T-helper 2 cell treated with Interferon-gamma antibody and Interleukin-4, amounts not matched to agents 5 μg/mL and 100 μg/mL, for 36 hours (primary cell): Measurements from ENCODE around the gene IARS2.
A peak's percentile ranks its signal among the peaks of the same experiment; 100 is the strongest.

Experiments used
- DNase-seq: peaks from one replicate; pipeline ENCODE4 v3.0.0; 2021; ENCODE audit warnings: low spot score
- H3K27ac Mint-ChIP-seq: one replicate; pipeline ENCODE4 v1.8.0; 2021; ENCODE audit warnings: mild to moderate bottlenecking, mixed read lengths
- H3K27me3 Mint-ChIP-seq: one replicate; pipeline ENCODE4 v1.8.0; 2021; ENCODE audit warnings: low read depth, mixed read lengths
- H3K36me3 Mint-ChIP-seq: one replicate; pipeline ENCODE4 v1.8.0; 2021; ENCODE audit warnings: low read depth, mixed read lengths
- H3K4me1 Mint-ChIP-seq: one replicate; pipeline ENCODE4 v1.8.0; 2021; ENCODE audit warnings: low read depth, mixed read lengths
- H3K4me3 Mint-ChIP-seq: one replicate; pipeline ENCODE4 v1.8.0; 2022; ENCODE audit warnings: mild to moderate bottlenecking, moderate library complexity, mixed read lengths
- H3K9me3 Mint-ChIP-seq: one replicate; pipeline ENCODE4 v1.8.0; 2021; ENCODE audit warnings: mixed read lengths

The IARS2 gene

GRCh38 chr1:220094016-220094911 is at the start of gene IARS2:
Gene IARS2, plus strand, starts transcription at chr1:220094132. Its CDS starts 85 bp downstream, at chr1:220094217.
- peak; percentile 85 for DNase-seq
- Mint-ChIP-seq H3K4me3 (peak within 1 kb of the TSS; percentile 54), H3K9me3 (no peaks in the 10 kb centered on the region), H3K4me1 (peaks cover 16% of the 10 kb centered on the region), H3K36me3 (peaks cover 23% of the 10 kb centered on the region), H3K27ac (peak within 1 kb of the TSS; percentile 49), H3K27me3 (peaks cover 2% of the 10 kb centered on the region)

- no peak for DNase-seq
- no peaks in the 10 kb centered on the region for H3K27me3 Mint-ChIP-seq
- peak overlapping the region; percentile 98 for H3K27ac Mint-ChIP-seq
- H3K36me3 Mint-ChIP-seq, result peaks cover 10% of the 10 kb centered on the region
- H3K4me1 Mint-ChIP-seq, result peaks cover 27% of the 10 kb centered on the region
- peak overlapping the region; percentile 100 for H3K4me3 Mint-ChIP-seq
- no peaks in the 10 kb centered on the region for H3K9me3 Mint-ChIP-seq
These were observed 49.1 kb upstream of the IARS2 start for GRCh38 chr1:220044678-220045355.

- no peaks in the 10 kb centered on the region for H3K27me3 Mint-ChIP-seq
- H3K4me1 Mint-ChIP-seq, result peaks cover 27% of the 10 kb centered on the region
- peak overlapping the region; percentile 98 for H3K27ac Mint-ChIP-seq
- peaks cover 10% of the 10 kb centered on the region for H3K36me3 Mint-ChIP-seq
- DNase-seq, result no peak
- H3K9me3 Mint-ChIP-seq, result no peaks in the 10 kb centered on the region
- peak overlapping the region; percentile 100 for H3K4me3 Mint-ChIP-seq
These were observed 48.4 kb upstream of the IARS2 start for GRCh38 chr1:220045356-220046051.

GRCh38 chr1:220046052-220046930 is 47.6 kb upstream of the IARS2 start, which contains the start of gene EPRS1:
Gene EPRS1, minus strand, starts transcription at chr1:220046505. Its CDS starts 117 bp downstream, at chr1:220046388.
- H3K36me3 Mint-ChIP-seq, result peaks cover 10% of the 10 kb centered on the region
- H3K4me3 Mint-ChIP-seq, result peak within 1 kb of the TSS; percentile 100
- H3K4me1 Mint-ChIP-seq, result peaks cover 27% of the 10 kb centered on the region
- peak; percentile 96 for DNase-seq
- no peaks in the 10 kb centered on the region for H3K27me3 Mint-ChIP-seq
- H3K9me3 Mint-ChIP-seq, result no peaks in the 10 kb centered on the region
- H3K27ac Mint-ChIP-seq, result peak within 1 kb of the TSS; percentile 98

GRCh38 chr1:220056374-220056773 is 37.6 kb upstream of the IARS2 start:
- H3K4me1 Mint-ChIP-seq, result peaks cover 3% of the 10 kb centered on the region
- no peaks in the 10 kb centered on the region for H3K9me3 Mint-ChIP-seq
- no peak overlapping the region for H3K4me3 Mint-ChIP-seq
- H3K27me3 Mint-ChIP-seq, result no peaks in the 10 kb centered on the region
- H3K27ac Mint-ChIP-seq, result no peak overlapping the region
- peaks cover 11% of the 10 kb centered on the region for H3K36me3 Mint-ChIP-seq
- DNase-seq, result no peak

- Mint-ChIP-seq H3K4me1 (peaks cover 3% of the 10 kb centered on the region), H3K27ac (no peak overlapping the region), H3K4me3 (no peak overlapping the region), H3K36me3 (peaks cover 26% of the 10 kb centered on the region), H3K9me3 (no peaks in the 10 kb centered on the region), H3K27me3 (no peaks in the 10 kb centered on the region)
- DNase-seq, result no peak
These were observed 33.1 kb upstream of the IARS2 start for GRCh38 chr1:220060876-220061275.

GRCh38 chr1:220062629-220063028 is 31.3 kb upstream of the IARS2 start:
- Mint-ChIP-seq H3K4me1 (no peaks in the 10 kb centered on the region), H3K4me3 (no peak overlapping the region), H3K27ac (no peak overlapping the region), H3K36me3 (peaks cover 21% of the 10 kb centered on the region), H3K9me3 (no peaks in the 10 kb centered on the region), H3K27me3 (no peaks in the 10 kb centered on the region)
- no peak for DNase-seq

- Mint-ChIP-seq H3K4me1 (no peaks in the 10 kb centered on the region), H3K36me3 (peaks cover 27% of the 10 kb centered on the region)
- no peak for DNase-seq
These were observed 26.4 kb upstream of the IARS2 start for GRCh38 chr1:220067269-220068204.

GRCh38 chr1:220076861-220077762 is 16.8 kb upstream of the IARS2 start:
- H3K27me3 Mint-ChIP-seq, result no peaks in the 10 kb centered on the region
- no peaks in the 10 kb centered on the region for H3K9me3 Mint-ChIP-seq
- H3K36me3 Mint-ChIP-seq, result peaks cover 29% of the 10 kb centered on the region
- no peaks in the 10 kb centered on the region for H3K4me1 Mint-ChIP-seq
- H3K4me3 Mint-ChIP-seq, result no peak overlapping the region
- no peak for DNase-seq
- H3K27ac Mint-ChIP-seq, result no peak overlapping the region

More at GRCh38 chr1:220067269-220068204, 26.4 kb upstream of the IARS2 start:
- H3K9me3 Mint-ChIP-seq, result no peaks in the 10 kb centered on the region
- no peak overlapping the region for H3K27ac Mint-ChIP-seq
- H3K27me3 Mint-ChIP-seq, result no peaks in the 10 kb centered on the region
- H3K4me3 Mint-ChIP-seq, result no peak overlapping the region

- Mint-ChIP-seq H3K9me3 (no peaks in the 10 kb centered on the region), H3K27ac (no peak overlapping the region), H3K4me3 (no peak overlapping the region), H3K27me3 (no peaks in the 10 kb centered on the region), H3K4me1 (no peaks in the 10 kb centered on the region), H3K36me3 (peaks cover 24% of the 10 kb centered on the region)
- no peak for DNase-seq
These were observed 16.0 kb upstream of the IARS2 start for GRCh38 chr1:220077887-220078286.

GRCh38 chr1:220084460-220084859 is 9.5 kb upstream of the IARS2 start:
- Mint-ChIP-seq H3K27me3 (no peaks in the 10 kb centered on the region), H3K4me1 (peaks cover 6% of the 10 kb centered on the region), H3K27ac (no peak overlapping the region), H3K9me3 (no peaks in the 10 kb centered on the region), H3K36me3 (peaks cover 4% of the 10 kb centered on the region), H3K4me3 (no peak overlapping the region)
- DNase-seq, result no peak
